Coronary artery (tissue), 2 donors: Measurements from ENCODE around the gene DUSP15.

Experiments
- DNase-seq: peaks from one replicate; pipeline ENCODE4 v3.0.0-alpha.2; 2017; ENCODE audit warnings: low spot score
- H3K27ac ChIP-seq, 2 donors: fragments of 200-600 bp; sonication (generic); one replicate each; pipeline ENCODE4 v1.5.1; 2016 to 2019
- H3K4me3 ChIP-seq: fragments of 200-600 bp; sonication (generic); 2 replicates; pipeline ENCODE4 v1.5.1; 2016; ENCODE audit warnings: mild to moderate bottlenecking, moderate library complexity
- TF ChIP-seq, protein P1 (sequence below): fragments of 200-600 bp; sonication (generic); IDR thresholded peaks from one replicate; pipeline ENCODE4 v1.5.1; 2019; ENCODE audit warnings: antibody characterized with exemption

Gene DUSP15

DNA sequence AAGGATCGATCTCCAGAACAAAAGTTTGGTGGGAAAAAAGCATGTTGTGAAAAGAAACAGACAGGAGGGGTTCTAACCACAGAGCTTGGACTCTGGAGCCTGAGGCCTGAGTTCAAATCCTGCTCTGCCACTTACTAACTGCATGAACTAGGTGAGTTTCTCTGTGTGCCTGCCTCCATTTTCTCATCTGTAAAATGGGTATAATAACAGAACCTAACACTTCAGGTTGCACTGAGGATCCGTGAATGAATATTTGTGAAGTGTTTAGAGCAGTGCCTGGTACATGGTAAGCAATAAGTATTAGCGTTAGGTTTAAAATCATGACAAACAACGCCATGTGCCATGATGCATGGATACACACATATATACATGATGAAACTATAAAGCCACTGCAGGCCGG lies 36.7 kb upstream of the DUSP15 start:
- DNase-seq, result no peak
- Histone ChIP-seq H3K4me3 (no peak overlapping the region), H3K27ac (no peak overlapping the region)
- TF ChIP-seq, protein P1, sequence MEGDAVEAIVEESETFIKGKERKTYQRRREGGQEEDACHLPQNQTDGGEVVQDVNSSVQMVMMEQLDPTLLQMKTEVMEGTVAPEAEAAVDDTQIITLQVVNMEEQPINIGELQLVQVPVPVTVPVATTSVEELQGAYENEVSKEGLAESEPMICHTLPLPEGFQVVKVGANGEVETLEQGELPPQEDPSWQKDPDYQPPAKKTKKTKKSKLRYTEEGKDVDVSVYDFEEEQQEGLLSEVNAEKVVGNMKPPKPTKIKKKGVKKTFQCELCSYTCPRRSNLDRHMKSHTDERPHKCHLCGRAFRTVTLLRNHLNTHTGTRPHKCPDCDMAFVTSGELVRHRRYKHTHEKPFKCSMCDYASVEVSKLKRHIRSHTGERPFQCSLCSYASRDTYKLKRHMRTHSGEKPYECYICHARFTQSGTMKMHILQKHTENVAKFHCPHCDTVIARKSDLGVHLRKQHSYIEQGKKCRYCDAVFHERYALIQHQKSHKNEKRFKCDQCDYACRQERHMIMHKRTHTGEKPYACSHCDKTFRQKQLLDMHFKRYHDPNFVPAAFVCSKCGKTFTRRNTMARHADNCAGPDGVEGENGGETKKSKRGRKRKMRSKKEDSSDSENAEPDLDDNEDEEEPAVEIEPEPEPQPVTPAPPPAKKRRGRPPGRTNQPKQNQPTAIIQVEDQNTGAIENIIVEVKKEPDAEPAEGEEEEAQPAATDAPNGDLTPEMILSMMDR, result no peak

DNA sequence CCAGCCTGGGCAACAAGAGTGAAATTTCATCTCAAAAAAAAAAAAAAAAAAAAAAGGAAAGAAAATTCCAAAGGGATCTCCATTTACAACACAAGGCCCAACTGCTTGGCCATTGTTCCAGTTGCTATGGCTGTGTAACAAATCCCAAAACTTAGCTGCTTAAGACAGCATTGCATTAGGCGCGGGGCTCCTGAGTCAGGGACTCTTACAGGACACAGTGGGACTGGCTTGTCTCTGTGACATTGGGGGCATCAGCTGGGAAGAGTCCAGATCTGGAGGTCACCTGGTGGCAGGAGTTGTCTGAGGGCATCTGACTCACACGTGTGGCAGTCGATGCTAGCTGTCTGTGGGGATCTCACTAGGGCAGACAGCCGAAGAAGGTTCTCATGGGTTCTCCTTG lies 35.7 kb upstream of the DUSP15 start:
- DNase-seq, result no peak
- Histone ChIP-seq H3K4me3 (no peak overlapping the region), H3K27ac (no peak overlapping the region)
- TF ChIP-seq, protein P1, result no peak

DNA sequence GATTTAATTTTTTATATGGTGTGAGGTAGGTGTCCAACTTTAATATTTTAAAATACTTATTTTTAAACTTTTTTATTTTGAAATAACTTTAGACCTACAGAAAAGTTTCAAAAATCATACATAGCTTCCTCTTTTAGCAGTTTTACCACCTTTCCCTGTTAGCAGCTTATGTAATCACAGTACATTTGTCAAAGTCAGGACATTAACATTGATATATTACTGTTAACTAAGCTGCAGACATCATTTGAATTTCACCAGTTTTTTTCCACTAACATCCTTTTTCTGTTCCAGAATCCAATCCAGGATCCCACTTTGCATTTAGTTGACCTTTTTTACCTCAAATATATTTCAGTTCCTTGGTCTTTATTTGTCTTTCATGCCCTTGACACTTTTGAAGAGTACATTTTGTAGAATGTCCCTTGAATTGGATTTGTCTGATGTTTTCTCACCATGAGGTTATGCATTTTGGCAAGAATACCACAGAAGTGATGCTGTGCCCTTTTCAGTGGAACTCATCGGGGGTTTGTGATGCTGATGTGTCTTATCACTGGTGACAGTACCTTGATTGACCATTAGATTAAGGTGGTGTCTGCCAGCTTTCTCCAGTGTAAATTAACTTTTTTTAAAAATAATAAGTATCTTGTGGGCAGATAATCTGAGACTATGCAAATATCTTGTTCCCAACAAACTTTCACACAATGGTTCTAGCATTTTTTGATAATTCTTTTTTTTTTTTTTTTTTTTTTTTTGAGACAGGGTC lies 33.5 kb upstream of the DUSP15 start:
- no peak for DNase-seq
- no peak overlapping the region for H3K27ac ChIP-seq
- TF ChIP-seq, protein P1, result no peak
- no peak overlapping the region for H3K4me3 ChIP-seq

DNA sequence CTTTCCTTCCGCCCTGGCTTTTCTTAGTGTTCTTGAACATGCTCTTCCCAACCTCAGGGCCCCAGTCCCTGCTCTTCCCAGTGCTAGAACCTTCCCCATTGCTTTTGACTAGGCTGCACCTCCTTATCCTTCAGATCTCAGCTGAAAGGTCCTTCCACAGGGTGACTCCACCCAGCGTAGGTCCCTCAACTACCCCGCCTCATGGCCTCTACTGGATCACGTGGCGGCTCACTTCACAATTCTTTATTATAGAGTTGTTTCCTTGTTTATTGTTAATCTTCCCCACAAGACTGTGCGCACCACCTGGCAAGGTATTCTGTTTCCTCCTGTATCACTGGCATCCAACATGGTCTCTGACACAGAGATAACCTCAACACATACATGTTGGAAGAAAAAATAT lies 31.3 kb upstream of the DUSP15 start:
- Histone ChIP-seq H3K27ac (no peak overlapping the region), H3K4me3 (no peak overlapping the region)
- TF ChIP-seq, protein P1, result no peak
- no peak for DNase-seq

DNA sequence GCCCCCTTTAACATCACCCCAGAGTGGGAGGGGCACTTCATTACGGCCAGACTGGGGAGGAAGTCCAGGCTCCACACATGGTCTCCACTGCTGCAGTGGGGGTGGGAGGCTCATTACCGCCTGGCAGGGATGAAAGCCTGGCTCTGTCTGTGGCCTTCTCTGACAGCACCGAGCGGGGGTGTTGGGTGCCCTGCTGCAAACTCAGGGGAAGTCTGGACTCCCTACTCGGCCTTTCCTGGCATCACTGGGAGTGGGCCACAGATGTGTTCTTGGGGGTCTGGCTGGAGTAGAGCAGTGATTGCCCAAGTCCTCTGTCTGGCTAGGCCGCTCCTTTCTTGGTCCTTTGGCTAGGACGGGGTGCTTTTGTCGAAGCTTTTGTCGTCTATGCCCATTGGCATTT lies 27.2 kb upstream of the DUSP15 start:
- no peak for DNase-seq
- Histone ChIP-seq H3K27ac (no peak overlapping the region), H3K4me3 (no peak overlapping the region)
- TF ChIP-seq, protein P1, result no peak

DNA sequence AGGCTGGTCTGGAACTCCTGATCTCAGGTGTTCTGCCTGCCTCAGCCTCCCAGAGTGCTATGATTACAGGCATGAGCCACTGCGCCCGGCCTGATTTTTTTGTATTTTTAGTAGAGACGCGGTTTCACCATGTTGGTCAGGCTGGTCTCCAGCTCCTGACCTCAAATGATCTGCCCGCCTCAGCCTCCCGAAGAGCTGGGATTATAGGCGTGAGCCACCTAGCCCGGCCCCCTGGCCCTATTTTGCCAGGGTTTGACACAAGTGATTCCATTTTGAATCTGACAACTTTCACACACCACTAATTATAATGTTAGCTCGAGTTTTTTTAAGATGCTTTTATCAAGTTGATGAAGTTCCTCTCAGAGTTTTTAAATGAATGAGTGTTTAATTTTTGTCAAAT lies 25.7 kb upstream of the DUSP15 start:
- TF ChIP-seq, protein P1, result no peak
- H3K27ac ChIP-seq, result peak overlapping the region in 1 of 2 donors; percentile 72
- H3K4me3 ChIP-seq, result no peak overlapping the region
- DNase-seq, result no peak

DNA sequence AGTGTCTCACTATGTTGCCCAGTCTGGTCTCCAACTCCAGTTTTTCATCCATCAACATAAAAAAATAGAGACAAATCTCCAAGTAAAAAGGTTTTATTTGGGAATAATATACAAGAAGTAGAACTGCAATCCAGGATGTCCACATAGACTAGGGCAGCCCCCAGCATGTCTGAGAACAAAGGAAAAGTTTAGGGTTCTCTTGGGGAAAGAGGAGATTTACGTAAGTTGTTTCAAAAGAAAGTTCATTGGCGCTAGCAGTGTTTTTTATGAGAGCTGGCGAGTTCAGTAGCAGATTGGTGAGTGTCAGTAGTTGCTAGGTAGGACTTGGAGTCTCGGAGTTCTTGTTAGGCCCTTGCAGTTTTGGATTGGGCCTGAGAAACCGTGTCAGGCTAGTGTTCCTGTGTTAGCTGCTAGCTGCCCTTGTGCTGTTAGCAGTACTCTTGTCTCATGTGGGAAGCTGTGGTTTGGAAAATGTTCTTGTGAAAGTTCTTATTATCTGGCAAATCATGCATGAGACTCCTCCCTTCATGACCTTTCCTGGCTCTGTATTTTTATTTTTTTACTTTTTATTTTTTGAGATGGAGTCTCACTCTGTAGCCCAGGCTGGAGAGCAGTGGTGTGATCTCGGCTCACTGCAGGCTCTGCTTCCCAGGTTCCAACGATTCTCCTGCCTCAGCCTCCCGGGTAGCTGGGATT lies 24.8 kb upstream of the DUSP15 start:
- Histone ChIP-seq H3K4me3 (no peak overlapping the region), H3K27ac (peak overlapping the region in 1 of 2 donors; percentile 72)
- TF ChIP-seq, protein P1, result no peak
- DNase-seq, result peak; percentile 78
